B cell (primary cell): ENCODE data around the gene PPP2R5A. TPM values are rescaled to one million over a fixed set of nuclear protein-coding genes. Genes with fewer than 3 reads are reported as not detected.

ENCODE experiments used
- ATAC-seq: fragments of 200-7000 bp; cut with Tn5 transposase; one replicate; pipeline ENCODE4 v1.10.0; 2021; ENCODE audit warnings: low read depth, mild to moderate bottlenecking, moderate number of reproducible peaks, moderate library complexity
- CTCF ChIA-PET: fragments of 350-600 bp; sonication (Branson Sonifier 250); formaldehyde crosslinking; loops from one replicate; lab custom pipeline; 2021; ENCODE audit warnings: antibody characterized with exemption, inconsistent platforms; lab: Charles Lee
- POLR2A ChIA-PET: fragments of 350-600 bp; sonication (Branson Sonifier 250); formaldehyde crosslinking; loops from one replicate; lab custom pipeline; 2021; ENCODE audit warnings: antibody characterized with exemption; lab: Charles Lee
- DNase-seq: peaks from one replicate; pipeline ENCODE4 v3.0.0; 2013
- H2AFZ ChIP-seq: 2 replicates; pipeline ENCODE4 v1.6.1; 2012; ENCODE audit warnings: mild to moderate bottlenecking, low read depth, low read length; ENCODE audit not compliant: insufficient read depth, poor library complexity, severe bottlenecking
- H3K27ac ChIP-seq, 2 donors: 1 replicate in 1 of 2; 2 replicates in 1 of 2; pipeline ENCODE4 v1.5.1; 2012 to 2013; ENCODE audit warnings: low read length in 2 of 2, mild to moderate bottlenecking in 2 of 2, moderate library complexity in 1 of 2
- H3K27me3 ChIP-seq, 4 experiments: fragments of 200-600 bp in 1 of 4; sonication (generic) in 1 of 4; replicated peaks in 1 of 4; 1 replicate in 2 of 4; 2 replicates in 2 of 4; pipeline versions ENCODE4 v1.6.1 to v1.7.0; 2013 to 2016; ENCODE audit warnings: low read length in 3 of 4, mild to moderate bottlenecking in 2 of 4, mixed read lengths in 1 of 4, moderate library complexity in 1 of 4; ENCODE audit not compliant: insufficient read depth in 4 of 4, control insufficient read depth in 3 of 4; ENCODE audit errors: control extremely low read depth in 1 of 4
- H3K36me3 ChIP-seq, 2 experiments: replicated peaks in 1 of 2; 1 replicate in 1 of 2; 2 replicates in 1 of 2; pipeline versions ENCODE4 v1.6.1 to v1.7.1; 2013; ENCODE audit warnings: low read length in 1 of 2; ENCODE audit not compliant: insufficient read depth in 2 of 2, control insufficient read depth in 1 of 2; ENCODE audit errors: control extremely low read depth in 1 of 2, extremely low read depth in 1 of 2
- H3K4me1 ChIP-seq, 2 donors: fragments of 200-600 bp in 1 of 2; sonication (generic) in 1 of 2; 1 replicate in 1 of 2; 2 replicates in 1 of 2; pipeline versions ENCODE4 v1.5.1 to v1.6.1; 2013 to 2017; ENCODE audit warnings: low read length in 2 of 2; ENCODE audit not compliant: control insufficient read depth in 2 of 2, insufficient read depth in 2 of 2
- H3K4me2 ChIP-seq: replicated peaks from 2 replicates; pipeline ENCODE3; 2012; ENCODE audit warnings: mild to moderate bottlenecking, low read depth, low read length; ENCODE audit not compliant: poor library complexity, severe bottlenecking
- H3K4me3 ChIP-seq, 5 experiments: fragments of 200-600 bp in 1 of 5; sonication (generic) in 1 of 5; 1 replicate in 3 of 5; 2 replicates in 2 of 5; pipeline versions ENCODE4 v1.5.1 to v1.7.0; 2011 to 2016; ENCODE audit warnings: low read length in 4 of 5, mild to moderate bottlenecking in 4 of 5, low read depth in 2 of 5, control low read depth in 1 of 5, moderate library complexity in 1 of 5; ENCODE audit not compliant: insufficient read depth in 1 of 5; ENCODE audit errors: control extremely low read depth in 1 of 5, extremely low read depth in 1 of 5
- H3K79me2 ChIP-seq: fragments of 200-600 bp; sonication (generic); one replicate; pipeline ENCODE4 v1.6.0; 2016; ENCODE audit warnings: low read length; ENCODE audit not compliant: control insufficient read depth, insufficient read depth
- H3K9ac ChIP-seq: fragments of 200-600 bp; sonication (generic); 2 replicates; pipeline ENCODE4 v1.6.1; 2017; ENCODE audit warnings: mild to moderate bottlenecking, low read length, moderate library complexity
- H3K9me3 ChIP-seq, 3 donors: one replicate each; pipeline versions ENCODE4 v1.6.1 to v1.7.1; 2013; ENCODE audit warnings: low read length in 2 of 3; ENCODE audit not compliant: control insufficient read depth in 2 of 3, insufficient read depth in 1 of 3; ENCODE audit errors: control extremely low read depth in 1 of 3
- H4K20me1 ChIP-seq: 2 replicates; pipeline ENCODE4 v1.6.0; 2012; ENCODE audit warnings: mild to moderate bottlenecking, low read length; ENCODE audit not compliant: insufficient read depth, control insufficient read depth, poor library complexity, severe bottlenecking
- H3K27ac Mint-ChIP-seq: one replicate; pipeline ENCODE4 v1.8.0; 2021; ENCODE audit warnings: mixed read lengths
- H3K27me3 Mint-ChIP-seq: one replicate; pipeline ENCODE4 v1.8.0; 2021; ENCODE audit warnings: mixed read lengths
- H3K4me1 Mint-ChIP-seq: one replicate; pipeline ENCODE4 v1.8.0; 2021; ENCODE audit warnings: mixed read lengths
- H3K4me3 Mint-ChIP-seq: one replicate; pipeline ENCODE4 v1.8.0; 2021; ENCODE audit warnings: mixed read lengths
- H3K9me3 Mint-ChIP-seq: one replicate; pipeline ENCODE4 v1.8.0; 2022; ENCODE audit warnings: mixed read lengths; ENCODE audit not compliant: insufficient read depth
- CTCF ChIP-seq: fragments of 200-600 bp; IDR thresholded peaks from one replicate; pipeline ENCODE4 v1.8.0; 2022; ENCODE audit warnings: antibody characterized with exemption, mild to moderate bottlenecking
- EZH2 ChIP-seq: IDR thresholded peaks from 2 replicates; pipeline ENCODE4 v1.6.1; 2012; ENCODE audit warnings: borderline replicate concordance, low read depth, mild to moderate bottlenecking, moderate library complexity, low read length; ENCODE audit not compliant: insufficient read depth, poor library complexity, severe bottlenecking
- WGBS: methylation state at CpG from one replicate; pipeline ENCODE4 v1.1.5; 2013; ENCODE audit warnings: missing lambda C conversion rate; ENCODE audit not compliant: insufficient coverage; 5-methylcytosine and 5-hydroxymethylcytosine counted together
- intact Hi-C: fragments of 100-400 bp; cut with micrococcal nuclease; formaldehyde crosslinking; loops from one replicate; pipeline ENCODE4 v1.10.0; 2022
- polyA plus RNA-seq: library from polyadenylated mRNA; depleted of rRNA; stranded (reverse); fragments of >200 nt; gene quantifications from 2 replicates; pipeline ENCODE4 v1.2.3, GENCODE V29; 2012
- total RNA-seq, 2 donors: library from RNA; stranded (reverse); fragments of 120-200 nt in 1 of 2; gene quantifications; 1 replicate in 1 of 2; 2 replicates in 1 of 2; pipeline versions ENCODE4 v1.2.3 to v1.2.4, GENCODE V29; 2013 to 2022

Gene PPP2R5A
- total and polyA plus RNA-seq, 2 donors (not counting 1 experiment from before 2014, with no cell fraction given): 22.4 to 43.4 TPM

DNA sequence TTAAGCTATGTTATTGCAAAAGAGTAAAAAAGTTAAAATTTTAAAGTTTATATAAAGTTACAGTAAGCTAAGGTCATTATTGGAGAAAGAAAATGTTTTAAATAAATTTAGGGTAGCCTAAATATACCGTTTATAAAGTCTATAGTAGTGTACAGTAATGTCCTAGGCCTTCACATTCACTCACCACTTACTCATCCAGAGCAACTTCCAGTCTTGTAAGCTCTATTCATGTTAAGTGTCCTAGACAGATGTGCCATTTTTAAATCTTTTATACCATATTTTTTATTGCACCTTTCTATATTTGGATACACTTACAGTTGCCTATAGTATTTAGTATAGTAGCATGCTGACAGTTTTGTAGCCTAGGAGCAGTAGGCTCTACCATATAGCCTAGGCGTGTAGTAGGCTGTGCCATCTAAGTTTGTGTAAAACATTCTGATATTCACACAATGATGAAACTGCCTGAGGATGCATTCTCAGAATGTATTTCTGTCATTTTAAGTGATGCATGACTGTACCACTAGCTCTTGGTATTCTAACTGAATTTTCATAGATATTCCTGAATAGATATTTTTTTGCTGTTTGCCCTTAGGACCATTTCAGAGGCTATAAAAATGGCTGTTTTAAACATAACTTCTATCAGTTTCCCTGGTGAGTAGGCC is 26.8 kb downstream of the PPP2R5A start:
- Histone ChIP-seq H3K9me3 (no peaks in the 10 kb centered on the region), H4K20me1 (peaks cover 80% of the 10 kb centered on the region), H3K27me3 (no peaks in the 10 kb centered on the region), H3K4me3 (no peak overlapping the region), H2AFZ (no peak overlapping the region), H3K36me3 (peaks cover 0 to 5% of the 10 kb centered on the region in 2 experiments), H3K9ac (no peak overlapping the region), H3K4me1 (peaks cover 6 to 10% of the 10 kb centered on the region in 2 donors), H3K4me2 (no peak overlapping the region), H3K27ac (peak overlapping the region in 1 of 2 donors; percentile 28), H3K79me2 (peaks cover 98% of the 10 kb centered on the region)
- no peaks in the 10 kb centered on the region for H3K27me3 Mint-ChIP-seq
- CTCF ChIA-PET: interaction anchor here (0.9 to 3.1 kb wide), 6 partner anchors 16 to 276 kb away, joined by 3 to 18 read pairs (median 10); partner anchors contain the start of genes DTL and INTS7
- intact Hi-C loops: no loop called here
- TF ChIP-seq CTCF (no peak), EZH2 (no peak)
- no peak overlapping the region for H3K27ac Mint-ChIP-seq
- no peaks in the 10 kb centered on the region for H3K9me3 Mint-ChIP-seq
- POLR2A ChIA-PET: no interaction called here
- WGBS: 100% methylated on average over 1 of the region's 2 CpGs
- peaks cover 47% of the 10 kb centered on the region for H3K4me1 Mint-ChIP-seq
- no peak overlapping the region for H3K4me3 Mint-ChIP-seq
- DNase-seq (no peak), ATAC-seq (no peak)

DNA sequence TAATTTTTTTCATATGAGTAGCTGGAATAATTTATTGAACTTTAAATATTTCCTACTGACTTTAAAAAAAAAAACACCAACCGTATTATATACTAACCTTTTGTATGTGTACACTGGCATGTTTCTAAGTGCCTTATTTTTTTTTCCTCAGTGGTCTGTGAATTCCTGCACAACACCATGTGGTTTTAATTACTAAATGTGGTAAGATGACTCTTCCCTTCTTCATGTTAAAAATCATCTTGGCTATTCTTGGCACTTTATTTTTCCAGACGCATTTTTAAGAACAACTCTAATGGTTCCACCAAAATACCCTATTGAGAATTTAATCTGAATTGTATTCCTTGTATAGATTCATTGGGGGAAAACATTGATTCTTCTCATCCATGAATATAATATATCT is 28.4 kb downstream of the PPP2R5A start:
- Histone ChIP-seq H3K27me3 (no peaks in the 10 kb centered on the region), H3K27ac (no peak overlapping the region), H3K9ac (no peak overlapping the region), H2AFZ (no peak overlapping the region), H3K4me2 (no peak overlapping the region), H4K20me1 (peaks cover 78% of the 10 kb centered on the region), H3K36me3 (peaks cover 0 to 5% of the 10 kb centered on the region in 2 experiments), H3K4me3 (no peak overlapping the region), H3K4me1 (peaks cover 6 to 10% of the 10 kb centered on the region in 2 donors), H3K9me3 (no peaks in the 10 kb centered on the region), H3K79me2 (peaks cover 98% of the 10 kb centered on the region)
- POLR2A ChIA-PET: no interaction called here
- Mint-ChIP-seq H3K4me1 (peaks cover 45% of the 10 kb centered on the region), H3K9me3 (no peaks in the 10 kb centered on the region), H3K4me3 (no peak overlapping the region), H3K27ac (no peak overlapping the region), H3K27me3 (no peaks in the 10 kb centered on the region)
- TF ChIP-seq CTCF (no peak), EZH2 (no peak)
- no CpG with 5 or more reads among the region's 2 CpGs for WGBS
- DNase-seq: no peak
- no peak for ATAC-seq
- intact Hi-C loops: no loop called here
- CTCF ChIA-PET: interaction anchor here (0.7 to 1.9 kb wide), 4 partner anchors 29 to 142 kb away, joined by 3 to 4 read pairs (median 3); no protein-coding TSS in a partner anchor
